ENCODE data around the gene RGS19.
A peak's percentile ranks its signal among the peaks of the same experiment; 100 is the strongest.
"Not testable (repeated sequence)": the region's sequence is repeated elsewhere in the genome, so short reads cannot be mapped to it uniquely, and the experiment has no call there.

RGS19 gene

DNA sequence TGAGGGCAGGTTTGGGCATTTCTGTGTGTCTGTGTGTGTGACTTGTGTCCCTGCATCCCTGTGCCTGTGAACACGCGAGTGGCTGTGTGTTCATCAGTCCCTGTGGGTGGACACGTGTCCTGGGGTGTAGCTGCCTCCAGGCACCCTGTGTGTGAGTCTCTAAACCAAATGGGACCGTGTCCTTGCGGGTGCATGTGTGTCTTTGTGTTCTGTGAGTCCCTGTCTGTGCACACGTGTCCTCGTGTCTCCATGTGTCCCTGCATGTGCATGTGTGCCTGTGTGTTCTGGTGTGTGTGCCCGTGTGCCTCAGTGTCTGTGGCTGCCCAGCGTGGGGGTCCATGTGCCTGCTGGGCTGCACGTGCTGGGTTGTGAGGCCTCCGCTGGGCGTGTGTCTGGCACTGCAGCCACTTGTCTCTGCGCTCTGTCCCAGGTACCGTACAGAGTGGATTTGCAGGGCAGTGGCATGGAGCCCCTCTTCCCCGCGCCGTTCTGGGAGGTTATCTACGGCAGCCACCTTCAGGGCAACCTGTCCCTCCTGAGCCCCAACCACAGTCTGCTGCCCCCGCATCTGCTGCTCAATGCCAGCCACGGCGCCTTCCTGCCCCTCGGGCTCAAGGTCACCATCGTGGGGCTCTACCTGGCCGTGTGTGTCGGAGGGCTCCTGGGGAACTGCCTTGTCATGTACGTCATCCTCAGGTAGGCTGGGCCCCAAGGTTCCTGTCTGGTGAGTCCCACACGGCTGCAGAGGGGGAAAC lies 13.1 kb upstream of the RGS19 start:
- DNase-seq, result no peak

DNA sequence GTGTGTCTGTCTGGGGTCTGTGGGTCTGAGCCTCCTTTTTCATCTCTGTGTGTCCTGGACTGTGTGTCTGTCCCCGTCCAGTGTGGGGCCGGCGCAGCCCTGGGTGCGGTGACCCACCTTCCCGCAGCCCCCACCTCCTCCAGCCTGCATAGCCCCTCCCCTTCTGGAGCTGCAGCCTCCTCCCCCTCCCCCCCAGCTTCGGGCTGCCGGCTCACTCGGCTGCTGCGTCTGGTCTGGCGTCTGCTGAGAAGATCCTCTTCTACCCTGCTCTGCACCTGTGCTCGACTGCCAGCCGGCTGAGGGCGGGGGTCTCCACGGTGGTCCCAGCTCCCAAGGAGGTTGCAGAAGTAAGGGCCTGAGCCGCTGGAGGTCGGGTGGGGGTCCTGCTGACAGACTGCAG lies 12.5 kb upstream of the RGS19 start:
- DNase-seq, result no peak

- DNase-seq, result no peak
Measured at GRCh38 chr20:64091340-64091739, 12.0 kb upstream of the RGS19 start.

GRCh38 chr20:64090165-64090564 lies 10.8 kb upstream of the RGS19 start:
- DNase-seq, result no peak

DNA sequence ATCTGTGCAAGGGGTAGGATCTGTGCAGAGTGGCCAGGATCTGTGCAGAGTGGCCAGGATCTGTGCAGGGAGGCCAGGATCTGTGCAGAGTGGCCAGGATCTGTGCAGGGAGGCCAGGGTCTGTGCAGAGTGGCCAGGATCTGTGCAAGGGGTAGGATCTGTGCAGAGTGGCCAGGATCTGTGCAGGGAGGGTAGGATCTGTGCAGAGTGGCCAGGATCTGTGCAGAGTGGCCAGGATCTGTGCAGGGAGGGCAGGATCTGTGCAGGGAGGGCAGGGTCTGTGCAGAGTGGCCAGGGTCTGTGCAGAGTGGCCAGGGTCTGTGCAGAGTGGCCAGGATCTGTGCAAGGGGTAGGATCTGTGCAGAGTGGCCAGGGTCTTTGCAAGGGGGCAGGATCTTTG lies 9.3 kb upstream of the RGS19 start:
- not testable (repeated sequence) for DNase-seq

DNA sequence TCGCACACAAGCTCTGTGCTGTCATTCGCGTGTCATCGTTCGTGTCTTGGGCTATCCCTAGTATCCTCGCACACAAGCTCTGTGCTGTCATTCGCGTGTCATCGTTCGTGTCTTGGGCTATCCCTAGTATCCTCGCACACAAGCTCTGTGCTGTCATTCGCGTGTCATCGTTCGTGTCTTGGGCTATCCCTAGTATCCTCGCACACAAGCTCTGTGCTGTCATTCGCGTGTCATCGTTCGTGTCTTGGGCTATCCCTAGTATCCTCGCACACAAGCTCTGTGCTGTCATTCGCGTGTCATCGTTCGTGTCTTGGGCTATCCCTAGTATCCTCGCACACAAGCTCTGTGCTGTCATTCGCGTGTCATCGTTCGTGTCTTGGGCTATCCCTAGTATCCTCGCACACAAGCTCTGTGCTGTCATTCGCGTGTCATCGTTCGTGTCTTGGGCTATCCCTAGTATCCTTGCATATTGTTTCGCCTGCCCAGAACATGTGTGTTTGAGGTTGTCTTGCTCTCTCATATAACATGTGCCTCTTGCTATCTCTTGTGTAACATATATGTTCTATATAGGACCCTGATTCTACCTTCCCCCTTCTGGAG lies 8.0 kb upstream of the RGS19 start:
- not testable (repeated sequence) for DNase-seq

DNA sequence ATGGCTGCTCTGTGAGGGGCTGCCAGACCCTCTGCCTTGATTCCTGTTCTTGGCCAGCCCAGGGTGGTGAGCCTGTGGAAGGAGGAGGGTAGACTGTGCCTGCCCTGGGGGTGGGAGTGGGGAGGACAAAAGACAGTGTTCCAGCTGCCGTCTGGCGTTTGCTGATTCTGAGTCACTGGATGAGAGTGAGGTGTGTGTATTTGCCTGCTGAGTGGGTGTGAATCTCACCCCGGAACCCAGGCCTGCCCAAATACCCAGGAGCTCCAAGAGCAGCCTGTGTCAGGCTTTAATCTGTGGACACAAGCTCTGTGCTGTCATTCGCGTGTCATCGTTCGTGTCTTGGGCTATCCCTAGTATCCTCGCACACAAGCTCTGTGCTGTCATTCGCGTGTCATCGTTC lies 7.5 kb upstream of the RGS19 start:
- no peak for DNase-seq

DNA sequence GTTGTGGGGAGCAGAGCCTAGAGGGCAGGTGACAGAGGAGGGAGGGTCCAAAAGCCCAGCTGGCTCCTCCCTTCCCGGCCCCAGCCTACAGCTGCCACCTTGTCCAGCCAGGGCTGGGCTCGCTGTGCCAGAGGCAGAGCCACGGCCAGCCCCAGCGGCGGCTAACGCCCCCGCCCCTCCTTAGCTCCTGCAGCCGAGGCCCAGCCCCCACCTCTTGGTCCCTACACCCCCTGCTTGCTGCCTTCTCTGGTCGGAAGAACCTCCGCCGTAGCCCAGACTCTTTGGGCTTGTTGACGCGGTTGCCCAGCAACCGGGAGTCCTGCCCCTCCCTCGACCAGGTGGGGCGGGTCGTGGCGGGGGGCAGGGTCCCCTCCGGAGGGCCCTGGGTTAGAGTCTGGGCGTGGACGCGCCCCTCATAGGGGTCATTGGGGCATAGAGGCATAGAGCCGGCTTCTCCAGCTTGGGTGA lies 5.4 kb upstream of the RGS19 start:
- no peak for DNase-seq

GRCh38 chr20:64083804-64084684 lies 4.7 kb upstream of the RGS19 start, which contains the start of gene LKAAEAR1:
Gene LKAAEAR1, minus strand, starts transcription at chr20:64084398. Its CDS starts 179 bp downstream, at chr20:64084219.
- no peak for DNase-seq

GRCh38 chr20:64083378-64083803 lies 4.1 kb upstream of the RGS19 start:
- DNase-seq, result peak; percentile 60

DNA sequence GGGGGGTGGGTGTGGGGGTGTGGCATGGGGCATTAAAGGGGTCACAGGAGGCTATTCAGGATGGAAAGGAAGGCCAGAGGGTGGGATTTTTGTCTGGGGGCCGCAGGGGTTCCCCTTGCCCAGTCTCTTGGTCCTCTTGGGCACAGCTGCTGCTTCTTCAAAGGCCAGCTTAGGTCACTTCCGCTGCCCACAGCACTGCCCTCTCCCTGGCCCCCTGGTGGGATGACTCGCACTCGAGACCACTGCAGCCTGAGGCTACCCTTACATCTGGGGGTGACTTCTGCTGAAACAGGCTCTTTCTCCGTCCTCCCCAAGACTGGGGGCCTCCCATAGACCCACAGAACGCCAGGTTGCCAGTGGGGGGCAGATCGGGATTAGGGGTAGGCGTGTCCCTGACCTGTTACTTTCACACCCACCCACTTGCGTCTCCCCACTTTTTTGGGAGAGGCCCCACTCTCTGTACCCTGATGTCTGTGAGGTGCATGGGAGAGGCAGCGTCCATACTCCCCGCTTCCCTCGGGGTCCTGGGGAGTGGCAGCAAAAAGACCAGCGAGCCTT lies 3.6 kb upstream of the RGS19 start:
- DNase-seq, result no peak

DNA sequence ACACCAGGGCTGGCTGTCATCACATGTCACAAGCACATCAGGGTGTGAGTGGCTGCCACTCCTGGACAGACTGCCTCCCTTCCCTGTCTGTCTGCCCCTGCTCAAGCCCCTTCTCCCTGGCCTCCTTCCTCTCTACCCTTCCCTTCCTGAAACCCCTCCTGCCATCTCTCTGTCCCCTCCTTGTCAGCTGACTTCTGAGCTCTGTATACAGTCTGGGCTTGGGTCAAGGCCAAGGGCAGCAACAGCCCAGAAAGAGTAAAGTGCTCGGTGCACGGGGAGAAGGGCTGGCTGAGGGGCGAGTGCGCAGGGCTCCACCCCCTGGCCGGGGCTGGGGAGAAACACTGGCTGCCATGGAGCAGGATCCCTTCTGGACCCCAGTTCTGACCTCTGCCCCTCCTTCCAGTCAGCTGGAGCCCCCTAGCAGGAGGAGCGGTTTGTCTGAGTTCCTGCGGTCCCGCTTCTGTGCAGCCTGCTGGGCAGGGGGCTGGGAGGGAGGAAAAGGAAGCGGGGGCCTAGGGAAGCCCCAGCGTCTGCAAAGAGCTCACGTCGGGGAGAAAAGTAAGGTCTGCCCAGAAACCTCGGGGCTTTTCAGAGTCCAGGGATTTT lies 2.9 kb upstream of the RGS19 start:
- DNase-seq, result no peak

- no peak for DNase-seq
Measured at GRCh38 chr20:64081624-64081964, 2.3 kb upstream of the RGS19 start.

- DNase-seq, result no peak
Measured at GRCh38 chr20:64080813-64081623, 1.7 kb upstream of the RGS19 start.

- no peak for DNase-seq
Measured at GRCh38 chr20:64080013-64080812, 895 bp upstream of the RGS19 start, which contains the start of gene OPRL1. Gene OPRL1, plus strand, starts transcription at chr20:64080082. Its CDS starts 12,639 bp downstream, at chr20:64092721.

GRCh38 chr20:64078934-64079272 lies 415 bp downstream of the RGS19 start:
- no peak for DNase-seq

DNA sequence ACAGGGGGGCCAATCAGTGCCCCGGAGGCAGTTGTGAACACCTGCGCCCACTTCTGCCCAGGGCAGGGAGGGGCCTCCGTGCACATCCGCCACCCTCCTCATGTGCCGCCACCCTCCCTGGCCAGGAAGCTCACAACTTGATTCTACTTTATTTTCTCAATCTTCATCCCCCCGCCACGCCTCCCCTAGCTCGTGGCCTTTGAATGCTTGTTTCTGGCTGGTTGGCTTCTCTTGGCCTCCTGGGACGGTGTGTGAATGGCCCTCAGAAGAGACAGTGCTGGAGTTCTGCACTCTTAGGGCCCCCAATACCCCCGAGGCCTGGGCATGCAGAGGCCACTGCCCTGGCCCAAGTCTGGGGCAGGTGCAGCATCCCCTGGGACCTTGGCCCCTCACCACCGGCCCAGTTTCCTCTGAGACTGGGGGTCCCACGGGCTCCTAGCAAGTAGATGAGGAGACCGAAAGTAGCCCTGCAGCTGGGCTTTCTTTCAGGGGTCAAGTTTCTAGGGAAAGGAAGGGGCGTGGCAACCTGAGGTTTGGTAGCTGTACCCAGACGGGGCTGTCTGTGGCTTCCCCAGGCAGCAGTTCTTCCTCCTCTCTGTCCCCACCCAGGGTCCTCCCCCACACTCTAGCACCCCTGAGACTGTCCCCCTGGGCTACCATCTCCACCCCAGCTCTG lies 1.3 kb downstream of the RGS19 start:
- no peak for DNase-seq

DNA sequence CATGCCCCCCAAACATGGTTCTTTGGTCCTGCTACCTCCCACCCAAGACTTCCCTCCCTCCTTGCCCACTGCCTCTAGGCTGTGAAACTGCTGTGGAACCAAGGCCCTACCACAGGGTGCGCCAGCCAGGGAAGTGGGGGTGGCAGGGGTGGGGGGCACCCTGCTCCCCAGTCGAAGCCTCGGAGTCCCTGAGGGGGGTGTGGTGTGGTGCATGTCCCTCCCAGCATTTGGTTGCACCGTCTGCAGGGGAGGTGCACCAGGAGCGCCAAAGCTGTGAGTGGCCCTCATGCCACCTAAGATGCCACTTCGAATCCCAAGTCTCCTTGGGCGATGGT lies 1.8 kb downstream of the RGS19 start:
- DNase-seq, result no peak

- no peak for DNase-seq
Measured at GRCh38 chr20:64077094-64077493, 2.2 kb downstream of the RGS19 start.
